DOHH2 (cell line): ENCODE measurements around the gene LCP2.

ENCODE experiments used
- EZH2phosphoT487 ChIP-seq: fragments of 200-600 bp; sonication (generic); IDR thresholded peaks from 2 replicates; pipeline ENCODE4 v1.6.1; 2017; ENCODE audit warnings: borderline replicate concordance, mild to moderate bottlenecking, antibody characterized with exemption, low read length, moderate library complexity, mixed read lengths
- TF ChIP-seq, protein P1 (sequence below): fragments of 200-600 bp; sonication (generic); IDR thresholded peaks from one replicate; pipeline ENCODE4 v1.5.1; 2014; ENCODE audit warnings: antibody characterized with exemption, mild to moderate bottlenecking, low read depth, low read length; ENCODE audit not compliant: poor library complexity, severe bottlenecking

- TF ChIP-seq, protein P1, sequence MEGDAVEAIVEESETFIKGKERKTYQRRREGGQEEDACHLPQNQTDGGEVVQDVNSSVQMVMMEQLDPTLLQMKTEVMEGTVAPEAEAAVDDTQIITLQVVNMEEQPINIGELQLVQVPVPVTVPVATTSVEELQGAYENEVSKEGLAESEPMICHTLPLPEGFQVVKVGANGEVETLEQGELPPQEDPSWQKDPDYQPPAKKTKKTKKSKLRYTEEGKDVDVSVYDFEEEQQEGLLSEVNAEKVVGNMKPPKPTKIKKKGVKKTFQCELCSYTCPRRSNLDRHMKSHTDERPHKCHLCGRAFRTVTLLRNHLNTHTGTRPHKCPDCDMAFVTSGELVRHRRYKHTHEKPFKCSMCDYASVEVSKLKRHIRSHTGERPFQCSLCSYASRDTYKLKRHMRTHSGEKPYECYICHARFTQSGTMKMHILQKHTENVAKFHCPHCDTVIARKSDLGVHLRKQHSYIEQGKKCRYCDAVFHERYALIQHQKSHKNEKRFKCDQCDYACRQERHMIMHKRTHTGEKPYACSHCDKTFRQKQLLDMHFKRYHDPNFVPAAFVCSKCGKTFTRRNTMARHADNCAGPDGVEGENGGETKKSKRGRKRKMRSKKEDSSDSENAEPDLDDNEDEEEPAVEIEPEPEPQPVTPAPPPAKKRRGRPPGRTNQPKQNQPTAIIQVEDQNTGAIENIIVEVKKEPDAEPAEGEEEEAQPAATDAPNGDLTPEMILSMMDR, result no peak
- TF ChIP-seq EZH2phosphoT487, result no peak
These were observed 3.0 kb downstream of the LCP2 start for GRCh38 chr5:170294556-170294955.
